ENCODE measurements around the gene ATAD1.
"Not testable (repeated sequence)": the region's sequence is repeated elsewhere in the genome, so short reads cannot be mapped to it uniquely, and the experiment has no call there.

The ATAD1 gene

DNA sequence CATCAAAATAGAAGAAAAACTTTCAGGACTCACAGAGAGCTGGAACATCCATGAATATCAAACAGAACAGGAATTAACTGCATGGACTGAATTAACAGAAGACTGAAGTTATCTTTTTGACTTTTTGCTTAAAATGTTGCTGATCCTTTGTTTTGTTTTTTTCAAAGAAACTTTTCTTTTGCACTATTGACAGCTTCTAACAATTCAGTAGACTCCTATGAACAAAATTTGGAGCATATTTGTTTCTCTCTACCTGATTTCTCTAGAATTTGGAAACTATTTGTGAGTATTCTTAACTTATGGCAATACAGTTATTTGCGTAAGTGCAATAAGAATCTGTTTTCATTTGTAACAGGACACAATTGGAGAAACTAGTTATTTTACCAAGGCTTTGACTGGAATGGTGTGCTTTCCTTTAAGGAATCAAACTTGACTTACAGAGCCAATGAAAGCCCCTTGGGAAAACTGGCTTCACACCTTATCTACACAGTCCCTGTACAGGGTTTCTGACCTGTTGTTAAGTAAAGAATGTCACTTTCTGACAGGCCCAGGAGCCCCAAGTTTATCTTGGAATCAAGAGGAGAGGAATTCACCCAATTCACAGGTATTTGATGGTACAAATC lies 16.1 kb downstream of the ATAD1 start:
- not testable (repeated sequence) for DNase-seq (ENCODE audit: low read depth)

DNA sequence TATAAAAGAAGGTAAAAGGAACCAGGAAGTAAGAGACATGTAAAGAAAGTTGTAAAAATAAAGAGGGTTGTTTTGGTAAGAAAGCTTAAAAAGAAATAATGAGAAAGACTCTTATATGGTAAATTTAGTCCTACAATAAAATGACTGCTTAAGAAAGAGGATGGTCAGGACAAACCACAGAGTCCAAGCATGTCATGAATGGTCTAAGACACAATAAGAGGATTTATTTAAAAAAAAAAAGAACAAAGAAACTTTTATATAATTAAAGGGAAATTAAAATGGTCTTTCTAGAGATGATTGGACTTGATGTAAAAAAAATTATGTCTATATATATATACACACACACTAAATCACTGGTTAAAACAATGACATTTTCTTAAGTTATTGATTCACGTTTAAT lies 18.2 kb downstream of the ATAD1 start:
- no peak for DNase-seq (ENCODE audit: low read depth)

DNA sequence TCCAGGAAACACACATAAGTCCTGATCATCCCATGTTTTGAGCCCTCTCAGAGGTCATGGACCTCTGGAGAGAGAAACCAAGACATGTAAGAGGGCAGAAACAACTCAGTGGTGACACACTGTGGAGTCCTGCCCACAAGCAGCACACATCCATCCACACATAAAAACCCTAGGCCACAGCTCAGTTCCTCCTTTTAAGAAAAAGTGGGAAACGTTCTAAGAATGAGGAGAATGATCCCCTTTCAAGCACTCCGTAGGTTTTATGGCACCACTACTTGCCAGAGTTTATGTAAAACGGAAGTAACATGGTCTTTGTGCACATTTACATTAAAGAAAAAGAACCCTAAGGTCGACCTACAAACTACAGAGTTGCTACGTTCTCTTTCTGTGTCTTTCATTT lies 19.9 kb downstream of the ATAD1 start:
- DNase-seq (ENCODE audit: low read depth), result no peak

GRCh38 chr10:87794285-87794684 lies 23.7 kb downstream of the ATAD1 start:
- DNase-seq (ENCODE audit: low read depth), result peak; percentile 2

GRCh38 chr10:87790185-87790584 lies 27.8 kb downstream of the ATAD1 start:
- DNase-seq (ENCODE audit: low read depth), result no peak

DNA sequence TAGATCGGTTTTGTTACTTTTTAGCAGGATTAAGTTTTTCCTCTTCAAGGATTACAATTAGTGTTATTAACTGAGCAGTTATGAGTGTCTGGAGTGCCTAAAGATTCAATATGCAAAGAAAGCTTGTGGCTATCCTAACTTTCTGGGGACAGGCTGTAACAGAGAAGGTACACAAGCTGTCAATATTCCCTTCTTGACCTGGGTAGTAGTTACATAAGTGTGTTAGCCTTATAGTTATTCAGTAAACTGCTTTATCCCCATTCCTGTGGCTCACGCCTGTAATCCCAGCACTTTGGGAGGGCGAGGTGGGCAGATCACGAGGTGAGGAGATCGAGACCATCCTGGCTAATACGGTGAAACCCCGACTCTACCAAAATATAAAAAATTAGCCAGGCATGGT lies 31.6 kb downstream of the ATAD1 start:
- DNase-seq (ENCODE audit: low read depth), result no peak

GRCh38 chr10:87782721-87783120 lies 35.3 kb downstream of the ATAD1 start:
- DNase-seq (ENCODE audit: low read depth), result no peak

GRCh38 chr10:87781545-87781944 lies 36.5 kb downstream of the ATAD1 start:
- no peak for DNase-seq (ENCODE audit: low read depth)

GRCh38 chr10:87776328-87776727 lies 41.7 kb downstream of the ATAD1 start:
- DNase-seq (ENCODE audit: low read depth), result no peak

DNA sequence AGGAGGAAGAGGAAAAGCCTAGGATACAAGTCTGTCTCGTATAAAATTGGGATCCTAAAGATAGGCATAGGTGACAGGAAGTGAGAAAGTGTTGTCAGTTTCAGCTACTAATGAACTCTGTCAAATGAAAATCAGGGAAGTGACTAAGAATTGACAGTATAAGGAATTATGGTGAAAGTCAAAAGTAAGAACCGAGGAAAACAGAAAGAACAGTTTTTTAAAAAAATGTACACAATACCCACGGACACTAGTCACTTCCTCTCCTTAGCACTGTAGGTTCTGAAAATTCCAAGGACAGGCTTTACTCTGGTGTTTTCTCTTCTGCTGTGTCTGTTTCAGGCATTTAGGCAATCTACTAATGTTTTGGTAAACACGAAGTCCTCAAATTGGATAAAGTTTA lies 42.3 kb downstream of the ATAD1 start:
- DNase-seq (ENCODE audit: low read depth), result peak; percentile 65

- peak; percentile 46 for DNase-seq (ENCODE audit: low read depth)
Measured at GRCh38 chr10:87771871-87772500, 46.0 kb downstream of the ATAD1 start.

- DNase-seq (ENCODE audit: low read depth), result peak; percentile 70
Measured at GRCh38 chr10:87767253-87767652, 50.8 kb downstream of the ATAD1 start.

DNA sequence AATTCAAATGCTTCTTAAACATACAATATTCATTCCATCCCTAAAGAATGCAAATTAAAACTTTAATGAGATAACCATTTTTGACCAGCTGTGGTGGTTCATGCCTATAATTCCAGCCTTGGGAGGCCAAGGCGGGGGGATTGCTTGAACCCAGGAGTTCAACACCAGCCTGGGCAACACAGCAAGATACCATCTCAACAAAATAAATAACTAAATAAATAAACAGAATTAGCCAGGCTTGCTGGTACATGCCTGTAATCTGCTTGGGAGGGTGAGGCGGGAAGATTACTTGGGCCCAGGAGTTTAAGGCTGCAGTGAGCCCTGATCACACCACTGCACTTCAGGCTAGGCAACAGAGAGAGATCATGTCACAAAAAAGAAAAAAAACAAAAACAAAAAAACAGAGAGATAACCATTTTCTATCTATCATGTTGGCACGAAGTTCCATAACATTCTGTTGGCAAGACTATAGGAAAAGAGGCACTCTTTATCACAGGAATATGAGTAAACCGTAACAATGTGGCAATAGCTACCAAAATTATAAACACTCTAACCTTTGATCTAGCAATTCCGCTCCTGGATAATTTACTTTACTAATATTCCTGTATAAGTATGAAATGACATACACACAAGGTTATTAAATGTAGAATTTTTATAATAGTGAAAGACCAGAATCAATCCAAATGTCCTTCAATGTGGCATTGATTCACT lies 52.2 kb downstream of the ATAD1 start:
- no peak for DNase-seq (ENCODE audit: low read depth)

GRCh38 chr10:87764072-87764934 lies 53.7 kb downstream of the ATAD1 start:
- no peak for DNase-seq (ENCODE audit: low read depth)

DNA sequence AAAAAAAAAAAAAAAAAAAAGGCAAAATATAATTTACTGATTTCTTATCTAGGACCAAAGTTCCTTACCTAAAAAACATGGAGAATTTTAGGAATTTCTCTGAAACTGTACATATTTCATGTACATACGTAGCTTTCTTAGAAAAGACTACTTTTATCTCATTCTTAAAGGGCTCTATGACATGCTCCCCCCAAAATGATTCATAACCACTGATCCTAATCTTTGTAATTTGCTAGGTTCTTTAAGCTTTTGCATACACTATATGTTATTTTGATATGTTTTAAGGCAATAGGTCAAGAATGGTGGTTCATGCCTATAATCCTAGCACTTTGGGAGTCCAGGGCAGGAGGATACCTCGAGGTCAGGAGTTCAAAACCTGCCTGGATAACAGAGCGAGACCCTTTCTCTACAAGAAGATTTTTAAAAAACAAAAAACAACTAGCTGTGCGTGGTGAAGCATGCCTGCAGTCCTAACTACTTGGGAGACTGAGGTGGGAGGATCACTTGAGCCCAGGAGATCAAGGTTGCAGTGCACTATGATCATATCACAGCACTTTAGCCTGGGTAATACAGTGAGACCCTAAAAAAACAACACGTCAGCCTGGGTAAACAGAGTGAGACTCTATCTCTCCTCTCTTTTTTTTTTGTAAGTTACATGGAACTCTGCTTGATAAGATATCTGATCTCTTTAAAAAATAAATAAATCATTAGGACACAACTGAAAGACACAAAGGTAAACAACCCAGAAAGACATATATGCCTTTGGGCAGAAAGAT lies 54.8 kb downstream of the ATAD1 start:
- DNase-seq (ENCODE audit: low read depth), result peak; percentile 24

GRCh38 chr10:87761892-87762291 lies 56.1 kb downstream of the ATAD1 start:
- peak; percentile 77 for DNase-seq (ENCODE audit: low read depth)

DNA sequence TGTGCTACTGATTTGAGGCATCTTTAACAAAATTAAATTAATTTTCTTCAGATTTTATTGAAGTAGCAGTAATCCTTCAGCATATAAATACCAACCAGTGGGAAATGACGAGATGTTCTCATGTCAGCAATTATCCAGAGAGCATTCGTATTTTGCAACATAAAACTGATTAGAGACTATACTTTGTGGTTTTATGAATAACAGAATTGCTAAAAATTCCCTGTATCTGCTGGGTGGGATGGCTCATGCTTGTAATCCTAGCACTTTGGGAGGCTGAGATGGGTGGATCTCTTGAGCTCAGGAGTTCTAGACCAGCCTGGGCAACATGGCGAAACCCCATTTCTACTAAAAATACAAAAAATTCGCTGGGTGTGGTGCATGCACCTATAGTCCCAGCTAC lies 56.9 kb downstream of the ATAD1 start:
- no peak for DNase-seq (ENCODE audit: low read depth)

GRCh38 chr10:87760195-87760905 lies 57.7 kb downstream of the ATAD1 start:
- no peak for DNase-seq (ENCODE audit: low read depth)

DNA sequence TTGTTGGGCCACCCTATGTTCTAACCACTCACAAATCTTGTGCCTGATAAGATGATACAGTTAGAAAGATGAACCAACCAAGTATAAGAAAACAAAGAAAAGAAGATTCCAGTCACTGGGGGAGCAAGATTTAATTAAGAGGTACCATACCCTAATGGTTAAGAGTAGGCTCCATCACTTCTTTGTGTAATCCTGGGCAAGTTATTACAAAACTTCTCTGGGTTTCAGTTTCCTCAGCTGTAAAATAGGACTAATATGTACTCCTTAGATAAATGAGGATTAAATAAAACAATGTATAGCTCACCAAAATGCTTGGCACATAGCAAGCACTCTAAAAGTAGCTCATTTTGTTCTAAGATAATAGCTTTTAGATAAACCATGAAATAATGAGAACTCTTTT lies 58.5 kb downstream of the ATAD1 start:
- DNase-seq (ENCODE audit: low read depth), result no peak

- DNase-seq (ENCODE audit: low read depth), result no peak
Measured at GRCh38 chr10:87757685-87758084, 60.3 kb downstream of the ATAD1 start.
